ENCODE results near the gene PET100.

GRCh38 chr19:7657131-7657751 lies 27.6 kb downstream of the PET100 start:
- TF ChIP-seq TAF1 (IDR thresholded peaks at IDR 0.05; ENCODE audit: low read depth) (no peak), EP300 (IDR thresholded peaks at IDR 0.05; ENCODE audit: borderline replicate concordance) (no peak), RAD21 (IDR thresholded peaks at IDR 0.05; ENCODE audit: low read depth) (no peak), REST (IDR thresholded peaks at IDR 0.05; ENCODE audit: low read depth) (no peak), TCF12 (IDR thresholded peaks at IDR 0.05; ENCODE audit: low read depth) (no peak), NFIC (IDR thresholded peaks at IDR 0.05) (no peak), CEBPB (IDR thresholded peaks at IDR 0.05) (no peak), EGR1 (IDR thresholded peaks at IDR 0.05) (no peak), TEAD4 (IDR thresholded peaks at IDR 0.05) (no peak), MAX (IDR thresholded peaks at IDR 0.05) (no peak), ZBTB7A (IDR thresholded peaks at IDR 0.05; ENCODE audit: low read depth) (no peak), USF1 (IDR thresholded peaks at IDR 0.05) (no peak), CREB1 (IDR thresholded peaks at IDR 0.05; ENCODE audit: low read depth) (no peak), YY1 (IDR thresholded peaks at IDR 0.05; ENCODE audit: low read depth) (no peak)
